NCI-H1048 (cell line): ENCODE data around the gene RBM24.

Experiments
- DNase-seq: peaks from one replicate; lab custom pipeline; 2025; lab: John Stamatoyannopoulos, UW

RBM24 gene

DNA sequence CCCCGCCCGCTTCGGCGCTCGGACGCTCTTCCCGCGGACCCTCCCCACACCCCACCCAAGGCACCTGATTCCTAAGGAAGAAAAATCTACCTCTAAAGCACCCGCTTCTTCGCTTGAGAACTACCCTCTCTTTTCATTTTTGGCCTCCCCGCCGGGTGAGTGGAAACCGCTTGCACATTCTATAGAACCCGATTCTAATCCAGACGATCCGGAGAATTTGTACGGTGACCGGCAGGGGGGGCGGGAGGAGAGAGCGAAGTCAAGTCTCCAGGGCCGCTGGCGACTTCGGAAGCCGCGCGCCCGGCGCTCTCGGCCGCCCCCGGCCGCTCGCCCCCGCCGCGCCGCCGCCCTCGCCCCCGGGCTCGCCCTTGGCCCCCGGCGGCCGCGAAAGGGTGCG, at the start of gene RBM24:
RBM24 (plus strand) TSS at position 262 of the 397 bp plus-strand sequence. CDS start 221 bp downstream, outside the sequence.
- no peak for DNase-seq

GRCh38 chr6:17233531-17233930, 47.6 kb upstream of the RBM24 start:
- no peak for DNase-seq

- DNase-seq = no peak
Measured at GRCh38 chr6:17237246-17237645, 43.9 kb upstream of the RBM24 start.

DNA sequence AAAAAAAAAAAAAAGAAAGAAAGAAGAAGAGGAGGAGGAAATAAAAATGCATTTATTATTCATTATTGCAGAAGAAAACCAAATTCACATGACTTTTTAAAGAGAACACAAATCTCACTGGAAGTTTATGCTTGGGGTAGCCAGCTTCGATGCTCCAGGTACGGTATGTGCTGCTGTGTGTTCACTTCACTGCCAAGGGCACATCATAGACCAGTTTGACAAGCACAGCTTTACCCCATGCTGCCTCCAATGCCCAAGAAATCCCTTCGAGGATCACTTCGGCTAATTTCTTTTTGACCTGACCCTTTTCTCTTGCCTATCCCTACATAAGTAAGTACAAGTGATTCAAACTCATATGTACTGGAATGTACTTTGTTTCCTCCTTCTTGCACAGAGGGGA, 41.9 kb upstream of the RBM24 start:
- no peak for DNase-seq

GRCh38 chr6:17240803-17241500, 40.2 kb upstream of the RBM24 start:
- DNase-seq = no peak

DNA sequence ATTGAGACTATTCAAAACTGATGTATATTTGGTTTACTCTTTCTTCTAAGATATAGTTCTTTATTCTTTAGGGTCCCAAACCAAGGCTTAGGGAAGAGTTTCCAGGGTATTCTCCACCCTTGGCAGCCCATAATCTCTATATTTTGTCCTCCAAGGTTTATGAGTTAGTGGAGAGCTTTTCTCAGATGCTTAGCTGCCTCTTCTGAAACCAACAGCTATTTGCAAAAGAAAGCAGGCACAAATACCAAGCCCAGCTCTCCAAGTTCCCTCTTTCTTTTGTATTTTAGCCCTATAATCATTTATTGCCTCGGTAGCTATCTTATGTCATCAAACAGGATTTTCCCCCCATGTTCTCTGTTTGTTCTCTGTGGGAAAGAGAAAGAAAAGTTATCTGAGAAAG, 39.1 kb upstream of the RBM24 start:
- DNase-seq = no peak

GRCh38 chr6:17250237-17250636, 30.9 kb upstream of the RBM24 start:
- DNase-seq = no peak

- DNase-seq = no peak
Measured at GRCh38 chr6:17251953-17252352, 29.2 kb upstream of the RBM24 start.

DNA sequence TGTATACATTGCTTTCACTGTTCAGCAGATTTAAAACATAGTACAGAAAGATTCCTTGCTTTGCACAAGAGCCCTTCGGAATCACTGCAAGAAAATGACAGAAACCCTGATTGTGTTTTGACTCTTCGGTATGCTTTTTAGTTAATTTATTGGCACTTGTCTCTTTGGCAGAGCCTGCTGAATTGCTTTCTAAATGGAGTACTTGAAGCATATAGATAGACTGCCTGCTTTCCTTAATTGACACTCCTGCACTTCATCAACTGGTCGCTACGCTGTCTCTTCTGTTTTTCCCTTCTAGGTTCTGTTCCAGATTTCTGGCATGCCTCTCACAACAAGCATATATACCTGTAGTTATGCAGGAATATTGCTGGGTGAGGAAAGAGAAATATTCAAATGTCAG, 22.4 kb upstream of the RBM24 start:
- DNase-seq = no peak

DNA sequence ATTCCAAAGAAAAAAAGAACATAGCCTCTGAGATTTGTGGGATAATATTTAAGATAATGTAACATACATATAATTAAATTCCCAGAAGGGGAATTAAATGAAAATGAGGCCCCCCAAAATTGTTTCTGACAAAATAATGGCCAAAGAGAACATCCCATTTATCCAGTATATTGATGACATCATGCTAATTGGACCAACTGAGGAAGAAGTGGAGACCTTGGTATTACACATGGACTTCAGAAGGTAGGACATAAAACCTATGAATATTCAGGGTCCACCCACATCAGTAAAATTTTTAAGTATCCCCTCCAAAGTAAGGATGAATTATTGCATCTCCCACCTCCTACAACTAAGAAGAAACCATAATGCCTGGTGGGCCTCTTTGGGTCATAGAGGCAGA, 15.6 kb upstream of the RBM24 start:
- DNase-seq = no peak

DNA sequence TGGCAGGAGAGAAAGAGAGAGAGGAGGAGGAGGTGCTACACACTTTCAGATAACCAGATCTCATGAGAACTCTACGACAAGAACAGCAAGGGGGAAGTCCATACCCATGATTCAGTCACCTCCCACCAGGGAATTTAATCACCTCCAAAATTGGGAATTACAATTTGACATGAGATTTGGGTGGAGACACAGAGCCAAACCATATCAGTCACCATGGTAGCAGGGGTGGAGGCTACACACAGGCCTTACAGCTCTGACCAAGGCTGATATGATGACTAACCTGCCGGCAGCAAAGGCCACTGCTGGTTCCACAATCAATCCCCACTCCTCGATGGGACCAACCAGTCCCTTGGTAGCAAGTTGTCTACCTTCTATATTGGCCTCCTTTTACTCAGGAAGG, 13.6 kb upstream of the RBM24 start:
- DNase-seq = no peak

DNA sequence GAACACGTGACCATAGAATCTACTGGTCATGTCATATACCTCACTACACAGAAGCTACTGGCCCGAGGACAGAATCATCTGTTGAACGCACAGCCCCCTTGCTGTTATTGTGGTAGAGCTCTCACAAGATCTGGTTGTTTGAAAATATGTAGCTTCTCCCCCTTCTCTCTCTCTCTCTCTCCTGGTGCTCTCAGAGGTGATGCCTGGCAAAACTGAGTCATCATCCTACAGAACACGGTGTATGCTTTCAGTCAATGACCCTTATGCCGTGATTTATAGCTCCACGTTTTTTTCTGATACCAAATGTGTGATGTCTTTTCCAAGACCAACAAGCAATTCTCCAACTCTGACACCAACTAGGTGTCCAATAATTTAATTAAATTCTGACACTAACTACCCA, 13.0 kb upstream of the RBM24 start:
- DNase-seq = no peak

- DNase-seq = no peak
Measured at GRCh38 chr6:17269840-17270239, 11.3 kb upstream of the RBM24 start.

DNA sequence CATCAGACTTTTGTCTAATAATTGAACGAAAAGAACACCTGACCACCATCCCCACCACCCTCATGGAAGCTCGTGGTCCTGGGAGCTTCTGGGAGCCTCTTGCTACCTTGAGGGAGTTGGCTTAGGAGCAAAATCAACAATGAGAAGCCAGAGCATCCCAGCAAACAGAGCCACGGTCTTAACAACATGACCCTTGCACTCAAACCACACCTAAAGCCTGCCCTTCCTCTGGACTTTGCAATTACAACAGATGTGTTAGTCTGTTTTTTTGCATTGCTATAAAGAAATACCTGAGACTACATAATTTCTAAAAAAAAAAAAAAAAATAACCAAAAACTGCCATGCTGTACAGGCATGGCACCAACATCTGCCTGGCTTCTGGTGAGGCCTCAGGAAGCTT, 9.5 kb upstream of the RBM24 start:
- DNase-seq = no peak

DNA sequence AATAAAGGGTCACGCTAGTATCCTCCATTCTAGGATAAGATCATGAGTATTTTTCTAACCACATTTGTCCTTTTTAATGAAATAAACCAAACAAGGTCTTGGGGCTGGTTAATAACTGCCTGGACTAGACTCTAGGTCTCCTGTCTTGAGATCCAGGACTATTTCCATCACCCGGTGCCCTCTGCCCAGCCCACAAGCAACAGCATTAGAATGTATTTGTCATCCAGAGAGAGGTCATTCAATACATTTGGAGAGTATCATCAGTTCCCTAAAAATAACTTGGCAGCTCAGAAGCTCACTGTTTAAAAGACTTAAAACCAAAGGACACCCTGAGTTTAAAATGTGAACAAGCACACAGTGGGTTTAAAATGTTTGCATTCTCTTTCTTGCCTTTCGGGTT, 4.4 kb upstream of the RBM24 start:
- no peak for DNase-seq

- DNase-seq = no peak
Measured at GRCh38 chr6:17277256-17277655, 3.9 kb upstream of the RBM24 start.

- no peak for DNase-seq
Measured at GRCh38 chr6:17278289-17279063, 2.7 kb upstream of the RBM24 start.

DNA sequence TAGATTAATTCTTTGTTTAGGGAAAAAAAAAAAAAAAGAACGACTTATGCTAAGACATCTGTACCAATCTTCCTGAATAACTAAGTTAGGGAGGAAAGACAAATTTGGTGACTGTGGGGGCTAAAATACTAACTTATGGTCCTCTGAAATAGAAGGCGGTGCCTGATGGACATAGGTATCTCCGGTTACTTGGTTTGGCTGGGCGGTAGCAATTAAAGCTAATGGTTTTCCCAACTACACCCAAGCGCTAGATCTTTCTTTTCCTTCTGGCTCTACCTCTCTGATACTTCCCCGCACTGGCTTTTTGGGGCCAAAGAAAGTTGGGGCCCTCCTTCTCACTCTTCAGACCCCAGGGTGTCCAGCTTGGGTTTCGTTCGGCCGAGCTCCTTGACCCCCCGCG, 1.0 kb upstream of the RBM24 start:
- no peak for DNase-seq

GRCh38 chr6:17280552-17281090, 540 bp upstream of the RBM24 start:
- no peak for DNase-seq

DNA sequence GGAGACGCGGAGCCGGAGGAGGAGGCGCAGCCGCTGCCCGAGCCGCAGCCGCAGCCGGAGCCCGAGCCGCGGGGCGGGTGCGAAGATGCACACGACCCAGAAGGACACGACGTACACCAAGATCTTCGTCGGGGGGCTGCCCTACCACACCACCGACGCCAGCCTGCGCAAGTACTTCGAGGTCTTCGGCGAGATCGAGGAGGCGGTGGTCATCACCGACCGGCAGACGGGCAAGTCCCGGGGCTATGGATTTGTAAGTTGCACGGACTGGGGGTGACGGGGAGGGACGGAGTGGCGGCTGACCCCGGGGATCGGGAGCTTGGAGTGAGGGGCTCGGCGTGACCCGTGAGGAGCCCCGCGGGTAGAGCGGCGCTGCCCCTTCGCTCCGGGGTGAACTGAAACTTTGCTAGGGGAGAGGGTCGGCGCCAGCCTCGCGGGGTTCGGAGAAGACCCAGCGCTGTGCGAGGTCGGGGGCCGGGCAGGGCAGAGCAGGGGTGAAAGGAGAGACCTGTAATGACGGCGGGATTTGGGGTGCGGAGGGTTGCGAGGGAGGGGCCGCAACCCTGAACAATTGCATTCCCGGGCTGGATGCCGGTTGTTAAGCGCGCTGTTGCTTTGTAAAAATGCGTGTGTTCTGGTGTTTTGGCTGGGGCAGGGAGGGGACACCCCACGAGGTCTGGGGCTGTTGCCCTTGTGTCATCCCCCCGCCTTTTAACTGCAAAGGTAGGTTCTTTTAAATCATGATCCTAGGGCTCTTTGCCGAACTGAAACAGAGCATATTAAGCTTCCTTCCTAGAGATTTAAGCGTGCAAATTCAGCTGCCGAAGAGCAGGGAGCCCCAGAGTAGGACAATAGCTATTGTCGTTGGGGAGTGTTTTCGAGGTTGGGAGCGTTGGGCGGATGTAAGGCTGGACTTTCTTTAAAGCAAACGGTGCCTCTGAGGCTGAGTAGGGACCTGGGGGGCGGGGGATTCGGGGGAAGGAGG, 628 bp downstream of the RBM24 start:
- DNase-seq = no peak

- no peak for DNase-seq
Measured at GRCh38 chr6:17283074-17283473, 1.9 kb downstream of the RBM24 start.

DNA sequence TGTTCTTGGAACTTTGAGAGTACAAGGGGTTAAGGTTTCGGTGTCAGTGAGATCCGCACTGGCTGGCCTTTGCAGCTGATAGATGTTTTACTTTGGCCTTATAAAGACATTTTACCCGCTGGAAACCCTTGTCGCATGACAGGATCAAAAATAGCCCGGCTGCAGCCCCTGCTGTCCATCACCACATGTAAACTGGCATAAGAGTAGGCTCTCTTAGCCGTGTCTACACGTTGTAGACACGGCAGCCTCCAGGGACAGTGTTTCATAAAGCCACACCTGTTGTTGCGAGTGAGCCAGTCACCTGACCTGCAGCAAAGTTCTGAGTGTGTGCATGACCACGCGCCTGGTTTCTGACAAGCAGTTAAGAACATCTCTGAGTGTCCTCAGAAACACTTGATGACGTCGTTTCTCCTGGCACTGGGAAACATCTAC, 8.5 kb downstream of the RBM24 start:
- DNase-seq = no peak
